ENCODE measurements around the gene SRGAP3. TPM values are rescaled to one million over a fixed set of nuclear protein-coding genes. Genes with fewer than 3 reads are reported as not detected.

Gene SRGAP3
- polyA plus RNA-seq, 5 donors, result 20.3 to 22.3 (median 20.7) TPM

- DNase-seq, result no peak
Observed at GRCh38 chr3:9059489-9060400, 189.7 kb downstream of the SRGAP3 start.

DNA sequence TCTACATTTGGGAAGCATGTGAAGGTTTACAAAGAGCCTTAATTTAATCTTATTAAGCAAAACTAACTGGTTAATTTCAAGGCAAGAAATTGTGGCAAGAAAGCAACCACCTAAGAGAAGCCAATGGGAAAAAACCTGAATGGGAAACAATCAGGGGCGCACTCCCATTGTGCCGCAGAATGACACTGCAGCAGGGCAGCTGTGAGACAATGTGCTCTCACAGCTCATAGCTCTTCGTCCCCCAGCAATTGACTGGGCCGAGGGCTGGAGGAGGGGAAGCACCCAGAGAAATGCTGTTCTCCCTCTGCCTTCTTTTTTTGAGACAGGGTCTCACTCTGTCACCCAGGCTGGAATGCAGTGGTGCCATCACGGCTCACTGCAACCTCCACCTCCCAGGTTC, 192.9 kb downstream of the SRGAP3 start:
- no peak for DNase-seq

DNA sequence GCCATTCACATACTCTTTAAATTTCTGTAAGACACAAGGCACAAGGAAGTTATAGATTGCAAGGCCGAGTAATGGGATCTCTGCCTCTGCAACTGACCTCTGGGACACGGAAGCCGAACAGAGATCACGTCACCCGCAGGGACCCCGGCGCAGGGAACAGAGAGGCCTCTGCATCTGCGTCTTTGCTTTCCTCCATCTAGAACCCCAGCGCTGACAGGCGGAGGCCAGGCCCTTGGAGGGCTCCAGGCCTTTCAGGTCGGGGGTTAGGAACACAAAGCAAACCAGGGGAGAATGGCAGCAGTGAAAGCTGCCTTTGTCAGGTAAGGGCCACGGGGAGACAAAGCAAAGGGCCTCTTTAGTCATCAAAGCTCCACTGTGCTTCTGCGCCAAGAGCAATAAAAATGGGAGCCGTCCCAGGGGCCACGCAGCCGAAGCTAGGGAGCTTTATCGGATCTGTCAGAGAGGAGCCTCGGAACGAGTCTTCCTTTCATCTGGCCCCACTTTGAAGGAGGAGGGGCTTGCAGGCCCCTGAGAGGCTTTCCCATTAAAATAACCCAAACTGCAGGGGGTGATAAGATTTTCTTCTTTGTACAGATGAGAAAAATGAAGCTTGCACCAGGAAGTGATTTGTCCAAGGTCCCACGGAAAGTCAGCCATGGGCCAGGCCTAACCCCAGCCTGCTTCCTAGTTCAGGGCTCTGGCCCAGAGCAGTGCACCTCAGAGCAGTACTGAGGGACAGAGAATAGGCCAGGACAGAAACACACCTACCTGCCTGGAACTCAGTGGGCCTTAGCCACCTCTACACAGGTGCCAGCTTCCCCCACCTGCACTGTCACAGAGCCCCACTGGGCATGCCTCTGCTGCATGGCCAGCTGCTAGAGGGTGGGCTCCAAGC, 201.7 kb downstream of the SRGAP3 start:
- no peak for DNase-seq

GRCh38 chr3:9045371-9045770, 204.1 kb downstream of the SRGAP3 start:
- no peak for DNase-seq

- no peak for DNase-seq
Observed at GRCh38 chr3:9043063-9043462, 206.4 kb downstream of the SRGAP3 start.

GRCh38 chr3:9041626-9042025, 207.8 kb downstream of the SRGAP3 start:
- DNase-seq, result no peak

- no peak for DNase-seq
Observed at GRCh38 chr3:9040996-9041395, 208.4 kb downstream of the SRGAP3 start.

GRCh38 chr3:9037144-9037711, 212.2 kb downstream of the SRGAP3 start:
- DNase-seq, result no peak

- DNase-seq, result peak; percentile 80 to 81
Observed at GRCh38 chr3:9036404-9037131, 212.9 kb downstream of the SRGAP3 start.

DNA sequence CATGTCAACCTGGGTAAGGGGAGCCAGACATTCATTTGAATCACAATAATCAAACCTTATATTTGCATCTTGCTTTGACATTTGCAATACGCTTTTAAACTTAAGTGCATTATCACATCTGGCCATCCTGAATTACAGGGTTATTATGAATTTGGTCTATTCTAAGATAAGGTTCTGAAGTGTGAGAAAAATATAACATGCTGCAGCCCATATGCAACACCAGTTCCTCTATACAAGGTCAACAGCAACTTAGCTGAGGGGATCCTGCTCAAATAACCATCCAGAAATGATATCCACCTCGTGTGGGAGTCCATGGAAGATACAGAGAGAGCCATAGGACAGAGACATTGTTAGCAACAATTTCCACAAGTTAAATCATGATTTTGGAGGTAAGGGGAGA, 213.5 kb downstream of the SRGAP3 start:
- DNase-seq, result no peak

DNA sequence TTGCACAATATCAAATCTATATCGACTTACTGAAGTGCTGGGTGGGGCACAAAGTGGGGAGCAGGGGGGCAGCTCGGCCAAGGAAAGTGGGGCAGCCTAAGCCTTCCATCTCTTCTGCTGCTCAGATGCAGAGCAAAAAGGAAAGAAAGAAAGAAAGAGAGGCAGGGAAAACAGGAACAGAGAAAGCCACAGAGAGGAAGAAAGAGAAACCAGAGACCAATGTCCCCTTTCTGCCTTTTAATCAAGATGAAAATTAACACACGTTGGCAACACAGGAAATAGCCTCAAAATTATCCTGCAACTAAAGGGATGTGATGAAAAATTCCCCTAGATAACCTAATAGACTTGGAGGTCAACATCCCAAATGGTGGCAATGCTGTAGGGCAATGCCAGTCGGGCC, 214.0 kb downstream of the SRGAP3 start:
- no peak for DNase-seq

DNA sequence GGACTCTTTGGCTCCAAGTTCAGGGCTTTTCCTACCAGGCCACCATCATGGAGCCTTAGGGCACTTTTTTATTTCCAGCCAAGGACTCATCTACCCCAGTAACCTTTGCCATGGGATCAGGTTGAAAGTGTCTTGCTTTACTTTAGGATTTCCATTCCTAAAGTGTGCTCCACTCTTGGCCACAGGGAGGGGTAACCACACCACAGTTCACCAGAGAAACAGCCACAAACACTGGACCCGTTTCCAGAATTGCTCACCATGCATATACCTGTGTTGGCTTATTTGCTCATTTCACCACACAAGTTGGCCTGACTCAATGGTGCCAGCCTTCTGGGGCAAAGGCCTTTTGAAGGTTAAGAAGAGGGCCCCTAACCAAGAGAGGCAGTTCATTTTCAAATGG, 215.6 kb downstream of the SRGAP3 start:
- no peak for DNase-seq

GRCh38 chr3:9032231-9032777, 217.1 kb downstream of the SRGAP3 start:
- DNase-seq, result no peak

DNA sequence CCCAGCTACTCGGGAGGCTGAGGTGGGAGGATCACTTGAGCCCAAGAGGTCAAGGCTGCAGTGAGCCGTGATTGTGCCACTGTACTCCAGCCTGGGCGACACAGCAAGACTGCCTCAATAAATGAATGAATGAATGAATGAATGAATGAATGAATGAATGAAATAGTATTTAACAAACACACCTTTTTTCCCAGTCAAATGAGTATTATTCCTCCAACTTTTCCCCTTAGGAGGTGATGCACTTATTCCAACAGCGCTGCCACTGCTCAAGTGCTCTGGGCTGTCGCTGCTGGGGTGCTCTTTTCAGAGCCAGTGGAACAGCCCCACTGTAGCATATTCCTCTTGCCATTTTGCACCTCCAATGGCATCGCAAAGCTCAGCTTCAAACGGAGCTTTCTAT, 219.4 kb downstream of the SRGAP3 start:
- no peak for DNase-seq

DNA sequence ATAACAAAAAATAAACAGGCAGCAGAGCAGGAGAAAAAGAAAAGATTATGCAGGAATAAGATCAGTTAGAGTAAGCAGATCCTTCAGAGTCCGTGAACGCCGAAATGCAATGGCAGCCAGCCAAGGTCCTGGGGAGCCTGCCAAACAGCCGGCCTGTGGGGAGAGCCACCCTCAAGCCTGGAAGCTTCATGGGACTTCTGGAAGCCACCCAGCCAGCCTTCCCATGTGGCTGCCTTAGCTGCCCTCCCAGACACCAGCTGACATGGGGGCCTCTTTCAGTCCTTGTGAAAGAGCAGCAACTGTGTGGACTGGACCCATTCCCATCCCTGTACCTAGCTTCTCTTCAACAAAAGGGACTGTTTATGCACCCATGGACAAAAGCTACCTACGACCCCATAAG, 221.3 kb downstream of the SRGAP3 start:
- DNase-seq, result peak; percentile 88 to 93

- no peak for DNase-seq
Observed at GRCh38 chr3:9026320-9027045, 223.0 kb downstream of the SRGAP3 start.

- DNase-seq, result no peak
Observed at GRCh38 chr3:9024341-9024740, 225.1 kb downstream of the SRGAP3 start.

DNA sequence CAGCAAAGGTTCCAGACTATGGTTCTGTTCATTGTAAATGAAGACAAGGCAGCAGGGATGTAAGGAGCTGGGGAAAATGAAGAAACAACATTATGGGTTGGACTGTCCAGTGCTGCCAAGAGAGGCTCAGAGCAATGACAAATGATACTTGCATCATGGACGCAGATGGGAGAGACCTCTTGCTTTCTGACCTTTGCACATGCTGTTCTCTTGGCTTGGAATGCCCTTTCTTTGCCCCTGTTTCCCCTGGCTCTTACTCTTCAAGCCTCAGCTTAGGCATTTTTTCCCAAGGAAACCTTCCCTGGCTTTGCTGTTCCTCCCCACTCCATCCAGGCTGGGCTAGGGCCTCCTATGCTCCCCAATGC, 226.2 kb downstream of the SRGAP3 start:
- DNase-seq, result no peak

DNA sequence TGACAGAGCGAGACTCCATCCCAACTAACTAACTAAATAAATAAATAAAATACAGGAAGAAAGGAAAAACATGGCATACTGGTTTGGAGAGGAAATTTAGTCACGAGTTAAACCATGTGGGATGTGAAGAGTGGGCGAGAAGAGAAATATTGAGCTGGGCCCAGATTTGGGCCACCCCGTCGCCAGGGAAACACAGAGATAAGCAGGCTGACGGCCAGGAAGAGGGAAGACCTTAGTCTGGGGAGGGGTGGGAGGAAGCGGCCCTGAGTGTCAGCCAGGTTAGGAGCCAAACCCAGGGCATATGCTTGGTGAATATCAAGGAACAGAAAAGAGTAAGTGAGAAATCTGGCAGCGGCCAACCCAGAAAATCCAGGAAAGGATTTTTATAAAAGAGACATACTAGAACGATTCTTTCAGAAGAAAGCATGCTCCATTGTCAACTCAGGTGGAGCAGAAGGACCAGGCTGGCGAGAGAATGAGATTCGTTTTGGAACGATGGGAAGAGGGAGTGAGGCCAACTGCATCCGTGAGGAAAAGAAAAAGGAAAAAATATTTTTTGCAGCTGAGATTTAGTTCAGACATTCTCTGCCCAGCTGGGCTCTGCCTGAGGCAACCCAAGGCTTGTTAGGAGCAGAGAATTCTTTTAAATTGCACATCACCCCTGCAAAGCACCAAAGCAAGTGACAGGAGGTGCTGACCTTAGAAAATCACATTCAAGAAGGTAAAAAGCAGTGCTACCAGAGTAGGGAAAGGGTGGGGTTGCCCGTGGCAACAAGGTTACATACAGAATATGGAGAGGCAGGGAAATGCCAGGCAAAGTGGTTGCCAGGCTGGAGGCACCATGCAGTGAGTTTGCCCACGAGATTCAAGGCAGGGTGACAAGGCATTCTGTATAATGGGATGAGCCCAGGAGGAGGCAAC, 226.9 kb downstream of the SRGAP3 start:
- no peak for DNase-seq
